GM21825 (cell line): ENCODE measurements around the gene STK11IP.

Experiments used
- ATAC-seq: cut with Tn5 transposase; IDR thresholded peaks from one replicate; pipeline ENCODE4 v1.9.1; 2021; ENCODE audit warnings: mild to moderate bottlenecking, moderate library complexity; ENCODE audit not compliant: unreplicated experiment

The STK11IP gene

DNA sequence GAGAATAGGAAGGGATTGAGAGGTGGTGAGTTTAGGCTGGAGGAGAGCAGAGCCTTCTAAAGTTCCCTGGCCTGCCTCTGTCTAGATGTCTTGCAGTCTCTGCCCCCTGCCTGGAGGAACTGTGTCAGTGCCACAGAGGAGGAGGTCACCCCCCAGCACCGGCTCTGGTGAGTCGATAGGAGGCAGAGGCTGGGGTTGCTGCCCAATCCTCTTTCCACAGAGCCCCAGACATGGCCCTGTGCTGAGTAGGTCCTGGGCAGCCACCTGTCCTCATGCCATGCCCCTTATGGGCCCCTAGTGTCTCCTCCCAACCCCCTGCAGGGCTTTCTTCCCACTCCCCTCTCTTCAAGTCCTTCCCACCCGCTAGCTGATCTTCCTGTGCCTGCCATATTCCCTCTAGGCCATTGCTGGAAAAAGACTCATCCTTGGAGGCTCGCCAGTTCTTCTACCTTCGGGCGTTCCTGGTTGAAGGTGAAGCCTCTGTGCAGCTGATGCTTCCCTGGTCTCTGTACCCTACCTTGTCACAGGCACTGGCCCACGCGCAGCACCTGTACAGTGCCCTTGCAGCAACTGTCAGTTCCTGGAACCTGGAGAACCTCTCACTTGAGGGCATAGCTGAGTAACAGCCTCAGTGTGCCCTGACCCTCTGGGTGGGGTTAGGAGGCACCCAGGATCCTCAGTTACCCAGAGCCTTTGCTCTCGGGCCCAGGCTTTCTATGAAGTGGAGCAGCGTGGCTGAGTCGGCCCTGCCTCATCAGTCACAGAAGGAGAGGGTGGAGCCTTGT lies 16.6 kb downstream of the STK11IP start:
- ATAC-seq, result no peak

DNA sequence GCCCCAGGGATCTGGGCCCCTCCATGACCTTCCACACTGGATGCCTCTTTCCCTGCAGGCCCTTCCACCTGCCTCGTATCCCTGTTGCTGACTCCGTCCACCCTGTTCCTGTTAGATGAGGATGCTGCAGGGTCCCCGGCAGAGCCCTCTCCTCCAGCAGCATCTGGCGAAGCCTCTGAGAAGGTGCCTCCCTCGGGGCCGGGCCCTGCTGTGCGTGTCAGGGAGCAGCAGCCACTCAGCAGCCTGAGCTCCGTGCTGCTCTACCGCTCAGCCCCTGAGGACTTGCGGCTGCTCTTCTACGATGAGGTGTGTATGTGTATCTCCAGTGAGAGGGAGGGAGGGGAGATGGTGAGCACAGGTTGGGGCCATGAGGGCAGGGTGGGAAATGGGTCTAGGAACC lies 17.4 kb downstream of the STK11IP start:
- no peak for ATAC-seq

- no peak for ATAC-seq
Observed at GRCh38 chr2:219615894-219616293, 18.2 kb downstream of the STK11IP start.

- no peak for ATAC-seq
Observed at GRCh38 chr2:219616550-219616949, 18.9 kb downstream of the STK11IP start.

GRCh38 chr2:219618733-219619122 lies 21.1 kb downstream of the STK11IP start:
- ATAC-seq, result no peak

GRCh38 chr2:219619235-219619634 lies 21.6 kb downstream of the STK11IP start:
- ATAC-seq, result no peak

GRCh38 chr2:219620546-219620945 lies 22.9 kb downstream of the STK11IP start:
- ATAC-seq, result no peak

DNA sequence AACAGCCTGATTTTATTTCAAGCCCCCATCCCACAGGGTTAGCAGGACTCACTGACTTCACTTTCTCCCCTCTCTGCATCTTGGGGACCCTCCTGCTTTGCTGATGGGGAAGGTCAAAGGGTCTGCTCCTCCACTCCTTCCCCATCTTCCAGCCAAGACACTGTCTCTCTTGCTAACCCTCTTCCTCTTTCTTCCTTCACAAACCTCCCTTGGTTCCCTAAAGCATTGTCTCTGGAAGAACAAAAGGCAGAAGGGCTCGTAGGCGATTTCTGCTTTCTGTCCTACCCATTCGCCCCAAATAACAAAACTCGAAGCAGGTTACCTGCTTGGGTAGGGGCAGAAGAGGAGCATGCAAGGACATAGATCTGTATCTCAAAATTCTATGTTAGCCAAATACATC lies 24.3 kb downstream of the STK11IP start:
- no peak for ATAC-seq

DNA sequence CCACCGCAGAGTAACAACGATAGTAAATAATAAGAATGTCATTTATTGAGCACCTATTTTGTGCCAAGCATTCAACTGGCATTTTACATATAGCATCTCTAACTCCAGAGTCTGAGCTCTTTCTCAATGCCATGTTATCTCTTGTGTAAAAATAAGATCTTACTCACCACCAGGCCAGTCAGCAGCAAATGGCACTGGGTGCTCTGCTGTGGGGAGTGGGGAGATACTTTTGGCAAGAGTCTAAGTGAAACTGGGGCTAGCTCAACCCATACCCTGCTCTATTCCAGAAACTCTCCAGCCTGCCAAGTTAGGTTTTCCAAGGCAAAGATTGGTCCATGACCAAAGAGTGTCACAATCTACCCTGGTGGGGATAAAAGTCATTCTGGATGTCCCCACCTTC lies 24.8 kb downstream of the STK11IP start:
- ATAC-seq, result no peak

DNA sequence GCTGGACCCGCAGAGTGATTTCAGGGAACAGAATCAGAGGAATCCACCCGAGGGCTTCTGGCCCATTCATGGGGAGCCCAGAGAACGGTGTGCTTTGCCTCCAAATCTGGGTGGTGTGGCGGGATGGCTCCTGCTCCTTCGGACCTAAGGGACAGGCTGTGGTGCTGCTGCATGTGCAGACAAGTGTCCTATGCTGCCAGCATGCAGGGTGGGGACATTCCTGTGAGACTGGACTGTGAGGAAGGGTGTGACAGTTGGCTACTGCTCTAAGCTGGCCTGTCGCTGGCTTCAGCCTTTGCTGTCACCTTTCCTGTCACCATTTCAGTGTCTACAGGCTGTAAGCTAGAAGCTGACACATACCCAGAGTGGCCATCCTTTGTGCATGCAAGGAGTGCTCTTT lies 26.9 kb downstream of the STK11IP start:
- no peak for ATAC-seq

DNA sequence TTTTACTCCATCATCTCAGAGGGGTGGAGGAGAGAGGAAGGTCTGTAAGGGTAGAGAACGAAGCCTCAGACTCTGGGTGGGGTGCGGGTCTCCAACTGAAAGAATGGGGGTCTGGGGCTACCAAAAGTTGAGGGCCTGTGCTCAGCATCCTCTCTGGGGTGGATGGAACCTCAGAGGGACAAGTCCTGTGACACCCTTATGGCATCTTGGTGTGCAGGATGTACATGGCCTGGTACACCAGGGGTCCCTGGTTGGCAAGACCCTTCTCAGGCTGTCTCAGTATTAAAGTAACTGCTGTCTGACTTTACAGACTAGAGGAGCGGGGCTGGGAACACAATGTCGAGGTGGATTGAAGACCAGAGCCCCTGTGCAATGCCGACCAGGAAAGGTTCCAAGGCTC lies 27.5 kb downstream of the STK11IP start:
- no peak for ATAC-seq

DNA sequence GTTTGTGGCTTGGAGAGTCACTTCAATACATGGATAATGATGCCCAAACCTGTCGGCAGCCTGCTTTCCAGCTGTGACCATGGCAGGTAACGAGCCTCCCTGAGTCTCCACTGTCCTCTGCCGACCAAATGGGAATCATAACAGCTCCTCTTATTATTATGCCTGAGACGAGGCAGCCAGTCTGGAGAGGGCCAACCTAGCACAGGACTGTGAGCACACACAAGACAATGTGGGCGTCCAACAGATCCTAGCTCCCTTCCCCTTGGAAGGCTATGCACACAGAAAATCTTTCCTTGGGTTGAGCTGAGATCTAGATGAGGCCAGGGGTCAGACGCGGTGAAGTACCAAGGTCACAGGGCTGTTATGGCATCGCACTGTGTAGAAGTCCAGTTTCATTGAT lies 28.9 kb downstream of the STK11IP start:
- no peak for ATAC-seq

DNA sequence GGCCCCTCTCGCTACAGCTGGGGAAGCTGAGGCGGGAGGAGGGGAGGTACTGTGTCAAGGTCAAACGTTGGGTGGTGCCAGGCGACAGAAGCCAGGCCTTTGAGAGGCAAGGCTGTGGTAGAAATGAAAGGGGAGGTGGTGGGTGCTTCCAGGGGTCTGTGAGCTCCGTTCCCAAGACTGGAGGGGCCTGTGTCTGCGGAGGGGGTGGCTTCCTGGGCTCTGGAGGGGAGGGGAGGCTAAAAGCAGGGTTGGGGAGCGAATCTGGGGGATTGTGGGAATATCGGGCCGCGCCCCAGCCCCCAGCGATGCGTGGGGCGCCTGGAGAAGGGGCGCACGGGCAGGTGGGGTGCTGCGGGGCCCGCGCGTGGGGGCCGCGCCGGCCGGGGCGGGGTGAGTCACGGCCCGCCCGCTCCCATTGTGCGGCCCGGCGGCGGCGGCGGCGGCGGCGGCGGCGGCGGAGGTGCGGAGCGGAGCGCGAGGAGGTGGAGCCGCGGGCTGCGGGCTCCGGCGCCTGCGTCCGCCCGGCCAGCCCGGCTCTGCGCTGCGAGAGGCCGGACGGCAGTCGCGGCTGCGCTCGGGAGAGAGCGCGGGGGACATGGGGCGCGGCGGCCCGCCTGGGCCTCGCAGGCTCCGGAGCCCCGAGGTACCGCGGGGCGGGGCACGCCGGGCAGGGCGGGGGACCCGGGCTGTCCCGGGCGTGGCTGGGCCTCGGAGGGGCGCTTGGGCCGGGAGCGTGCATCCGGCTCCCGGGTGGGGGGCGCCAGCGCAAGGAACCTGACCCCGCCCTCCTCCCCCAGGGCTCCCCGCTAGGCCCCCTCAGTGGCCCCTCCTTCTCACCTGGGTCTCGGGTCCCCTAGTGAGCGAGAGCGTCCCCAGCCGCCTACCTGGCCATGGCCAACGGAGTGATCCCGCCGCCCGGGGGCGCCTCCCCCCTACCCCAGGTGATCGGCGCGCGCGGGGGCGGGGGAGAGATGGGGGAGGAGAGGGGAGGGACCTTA lies 29.7 kb downstream of the STK11IP start, which contains the start of gene SLC4A3:
Gene SLC4A3, plus strand, starts transcription at position 528 of the 998 bp plus-strand sequence. Its CDS starts 363 bp downstream, at position 891.
- no peak for ATAC-seq

DNA sequence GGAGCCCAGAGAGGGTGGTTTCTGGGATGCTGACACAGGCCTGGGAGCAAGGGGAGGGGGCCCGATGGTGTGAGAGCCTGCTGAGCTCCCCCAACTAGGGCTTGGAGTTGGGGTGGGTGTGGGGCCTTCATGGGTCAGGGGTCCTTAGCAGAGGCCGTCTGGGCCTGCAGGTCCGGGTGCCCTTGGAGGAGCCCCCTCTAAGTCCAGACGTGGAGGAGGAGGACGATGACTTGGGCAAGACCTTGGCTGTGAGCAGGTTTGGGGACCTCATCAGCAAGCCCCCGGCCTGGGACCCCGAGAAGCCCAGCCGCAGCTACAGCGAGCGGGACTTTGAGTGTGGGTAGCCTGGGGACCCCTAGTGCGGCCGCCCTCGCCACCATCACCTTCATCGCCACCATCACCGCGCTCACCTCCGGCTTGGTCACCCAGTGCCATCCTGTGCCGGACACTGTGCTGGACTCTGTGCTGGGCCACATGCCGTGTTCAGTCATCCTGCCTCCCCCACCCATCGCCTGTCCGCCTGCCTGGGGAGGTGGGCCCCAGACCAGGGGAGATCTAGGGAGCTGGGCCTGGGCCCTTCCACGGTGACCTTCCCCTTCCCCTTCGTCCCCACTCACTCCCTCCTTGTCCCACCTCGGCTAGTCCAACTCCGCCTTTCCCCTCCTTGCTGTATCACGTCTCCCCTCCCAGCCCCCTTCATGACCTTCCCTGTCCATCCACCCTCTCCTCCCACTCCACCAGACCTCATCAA lies 30.8 kb downstream of the STK11IP start:
- no peak for ATAC-seq

DNA sequence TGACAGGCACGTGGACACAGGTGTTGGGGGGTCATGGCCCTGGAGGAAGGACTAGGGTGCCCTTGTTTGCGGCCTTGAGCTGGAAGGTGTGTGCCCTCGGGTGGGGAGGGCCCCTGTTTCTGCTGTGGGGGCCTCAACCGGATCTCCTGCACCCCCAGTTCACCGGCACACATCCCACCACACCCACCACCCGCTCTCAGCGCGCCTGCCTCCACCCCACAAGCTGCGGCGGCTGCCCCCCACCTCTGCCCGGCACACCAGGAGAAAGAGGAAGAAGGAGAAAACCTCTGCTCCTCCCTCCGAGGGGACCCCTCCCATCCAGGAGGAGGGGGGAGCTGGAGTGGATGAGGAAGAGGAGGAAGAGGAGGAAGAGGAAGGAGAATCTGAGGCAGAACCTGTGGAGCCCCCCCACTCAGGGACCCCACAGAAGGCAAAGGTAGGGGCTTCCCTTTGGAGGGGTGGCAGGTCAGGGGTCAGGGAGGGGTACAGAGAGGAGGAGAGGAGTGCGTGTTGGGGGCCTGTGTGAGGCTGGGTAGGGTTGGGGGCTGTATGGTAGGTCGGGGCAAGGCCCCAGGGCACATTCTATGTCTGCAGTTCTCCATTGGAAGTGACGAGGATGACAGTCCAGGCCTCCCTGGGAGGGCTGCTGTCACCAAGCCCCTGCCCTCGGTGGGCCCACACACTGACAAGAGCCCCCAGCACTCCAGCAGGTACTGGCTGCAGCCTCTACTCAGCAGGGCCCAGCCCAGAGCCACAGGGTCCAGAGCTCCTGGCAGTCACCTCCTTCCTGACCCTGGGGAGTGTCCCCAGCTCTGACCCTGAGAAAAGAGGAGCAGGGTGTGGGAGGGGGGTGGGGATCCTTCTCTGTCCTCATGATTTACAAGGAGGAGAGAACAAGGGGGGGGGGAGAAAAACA lies 31.6 kb downstream of the STK11IP start:
- ATAC-seq, result no peak

DNA sequence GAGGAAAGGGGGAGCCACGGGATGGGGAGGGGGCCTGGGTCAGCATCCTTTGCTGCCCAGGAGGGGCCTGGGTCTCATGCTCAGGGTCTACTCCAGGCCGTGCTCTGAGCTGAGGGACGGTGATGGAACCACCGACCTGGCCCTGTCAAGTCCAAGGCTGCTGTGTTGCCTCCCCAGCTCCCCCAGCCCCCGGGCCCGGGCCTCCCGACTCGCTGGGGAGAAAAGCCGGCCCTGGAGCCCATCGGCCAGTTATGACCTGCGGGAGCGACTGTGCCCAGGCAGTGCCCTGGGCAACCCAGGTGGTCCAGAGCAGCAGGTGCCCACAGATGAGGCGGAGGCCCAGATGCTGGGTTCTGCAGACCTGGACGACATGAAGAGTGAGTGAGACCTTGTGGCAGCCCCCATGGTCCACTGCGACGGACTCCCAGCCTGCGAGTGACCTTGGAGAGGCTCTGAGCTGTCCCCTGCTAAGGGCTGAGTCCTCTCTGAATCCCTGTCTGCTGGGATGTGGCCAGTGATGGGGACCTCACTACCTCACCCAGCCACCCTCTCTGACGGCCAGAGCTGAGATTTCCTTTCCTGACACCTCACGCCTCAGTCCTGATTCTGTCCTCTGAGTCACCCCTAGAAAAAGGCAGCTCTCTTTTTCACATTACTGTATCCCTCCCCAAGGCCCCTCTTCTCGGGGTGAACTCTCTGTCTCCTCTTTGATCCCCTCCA lies 32.5 kb downstream of the STK11IP start:
- no peak for ATAC-seq

DNA sequence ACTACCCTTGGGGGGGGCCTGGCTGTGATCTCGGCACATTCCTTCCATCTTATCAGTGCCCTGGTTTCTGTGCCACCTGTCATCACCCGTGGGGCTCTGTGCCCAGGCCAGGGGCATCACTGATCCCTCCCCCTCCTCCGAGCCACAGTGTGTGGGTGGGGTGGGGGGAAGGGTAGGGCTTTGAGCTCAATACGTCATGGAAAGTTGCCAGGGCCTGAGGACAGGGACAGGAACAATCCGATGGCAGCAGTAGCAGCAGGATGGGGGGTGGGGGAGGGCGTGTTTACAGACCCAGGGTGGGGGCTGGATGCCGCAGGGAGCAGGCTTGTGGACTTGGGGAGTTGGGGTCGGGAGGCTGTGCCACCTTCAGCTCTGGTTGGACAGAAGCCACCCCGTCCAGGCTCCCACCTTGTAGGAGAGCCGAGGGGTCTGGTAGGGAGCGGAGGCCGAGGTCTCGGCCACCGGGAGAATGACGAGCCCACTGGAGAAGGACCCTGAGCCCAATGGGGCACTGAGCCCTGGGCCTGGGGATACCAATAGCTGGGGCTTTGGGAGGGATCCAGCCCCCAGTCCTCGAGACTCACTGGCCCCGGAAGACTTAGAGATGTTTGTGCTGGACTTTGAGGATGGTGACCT lies 33.2 kb downstream of the STK11IP start:
- no peak for ATAC-seq

DNA sequence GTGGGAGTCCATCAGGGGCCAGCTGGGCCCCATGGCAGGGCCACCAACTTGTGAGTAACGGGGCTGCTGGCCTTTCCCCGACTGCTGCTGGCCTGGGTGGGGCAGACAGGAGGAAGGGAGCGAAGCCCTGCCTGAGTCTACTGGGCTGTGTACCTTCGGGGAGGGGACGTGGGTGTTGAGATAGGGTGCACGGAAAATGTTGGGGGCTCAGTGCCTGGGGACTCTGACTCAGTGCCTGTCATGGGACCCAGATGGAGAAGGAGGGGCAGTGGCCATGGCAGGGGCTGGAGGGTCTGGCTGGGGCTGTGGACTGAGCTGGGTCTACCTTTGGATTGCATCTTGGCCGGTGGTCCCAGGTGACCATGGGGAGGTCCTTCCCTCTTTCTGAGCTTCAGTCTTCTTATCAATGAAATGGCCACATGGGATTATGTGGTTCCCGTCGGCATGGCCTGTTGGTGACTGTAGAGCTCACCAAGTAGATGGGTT lies 33.8 kb downstream of the STK11IP start:
- no peak for ATAC-seq
